GM12878 (cell line): ENCODE results near the gene MAST3. TPM values are rescaled to one million over a fixed set of nuclear protein-coding genes. Genes with fewer than 3 reads are reported as not detected.

Experiments
- ATAC-seq: fragments of 200-7000 bp; cut with Tn5 transposase; 3 replicates; pipeline ENCODE4 v1.9.1; 2020; ENCODE audit warnings: mild to moderate bottlenecking, moderate library complexity
- BruUV-seq: library from RNA; stranded (reverse); fragments of 400-500 nt; replicated peaks from 2 replicates; lab custom pipeline; 2021; lab: Mats Ljungman, UMichigan
- CTCF ChIA-PET: fragments of 300-600 bp; sonication (Branson Sonifier 250); formaldehyde crosslinking; extraction: SDS; loops from one replicate; lab custom pipeline; 2021; ENCODE audit warnings: inconsistent platforms; lab: Yijun Ruan, JAX
- POLR2A ChIA-PET: fragments of 350-600 bp; formaldehyde crosslinking; extraction: SDS; loops from one replicate; lab custom pipeline; 2021; ENCODE audit warnings: inconsistent platforms; lab: Charles Lee
- RAD21 ChIA-PET: fragments of 300-600 bp; sonication (Branson Sonifier 250); formaldehyde crosslinking; loops from one replicate; lab custom pipeline; 2023; ENCODE audit warnings: antibody characterized with exemption; ENCODE audit not compliant: unreplicated experiment; lab: Charles Lee
- SMC1A ChIA-PET: fragments of 300-600 bp; sonication (Branson Sonifier 250); formaldehyde crosslinking; loops from one replicate; lab custom pipeline; 2023; ENCODE audit not compliant: unreplicated experiment, uncharacterized antibody; lab: Charles Lee
- DNase-seq: peaks from one replicate; pipeline ENCODE4 v3.0.0-alpha.2; 2011; ENCODE audit warnings: low read depth, low spot score
- FAIRE-seq: peaks from 3 replicates; lab custom pipeline; 2011; peaks lifted over from hg19 to GRCh38; lab: Jason Lieb, UNC
- H2AFZ ChIP-seq: 2 replicates; pipeline ENCODE4 v1.6.0; 2011; ENCODE audit warnings: low read depth, low read length, control low read depth; ENCODE audit not compliant: control insufficient read depth
- H3K27ac ChIP-seq: 2 replicates; pipeline ENCODE4 v1.5.1; 2011; ENCODE audit warnings: control low read depth; ENCODE audit not compliant: control insufficient read depth, insufficient read depth
- H3K27me3 ChIP-seq, 2 experiments: replicated peaks in 1 of 2; 2 replicates each; pipeline versions ENCODE4 v1.6.0 to v1.6.1; 2011; ENCODE audit warnings: low read length in 1 of 2; ENCODE audit not compliant: control insufficient read depth in 2 of 2, insufficient read depth in 2 of 2
- H3K36me3 ChIP-seq, 2 experiments: 2 replicates each; pipeline ENCODE4 v1.5.1; 2011; ENCODE audit warnings: low read length in 1 of 2; ENCODE audit not compliant: control insufficient read depth in 2 of 2, insufficient read depth in 2 of 2
- H3K4me1 ChIP-seq: 2 replicates; pipeline ENCODE4 v1.6.1; 2011; ENCODE audit warnings: mild to moderate bottlenecking, low read length, moderate library complexity, mixed read lengths; ENCODE audit not compliant: control insufficient read depth, insufficient read depth
- H3K4me2 ChIP-seq: 2 replicates; pipeline ENCODE4 v1.6.0; 2011; ENCODE audit warnings: control low read depth; ENCODE audit not compliant: control insufficient read depth, insufficient read depth
- H3K4me3 ChIP-seq: fragments of 200-600 bp; sonication (generic); 2 replicates; pipeline ENCODE4 v1.5.1; 2016
- H3K79me2 ChIP-seq: 2 replicates; pipeline ENCODE4 v1.6.0; 2011; ENCODE audit warnings: low read length; ENCODE audit not compliant: control insufficient read depth, insufficient read depth
- H3K9ac ChIP-seq: 2 replicates; pipeline ENCODE4 v1.8.0; 2011; ENCODE audit warnings: low read length, control low read depth, mixed read lengths; ENCODE audit not compliant: control insufficient read depth, insufficient read depth
- H3K9me3 ChIP-seq: replicated peaks from 3 replicates; pipeline ENCODE4 v1.5.1; 2011; ENCODE audit warnings: mild to moderate bottlenecking, low read length; ENCODE audit not compliant: control insufficient read depth, insufficient read depth
- H4K20me1 ChIP-seq: 2 replicates; pipeline ENCODE4 v1.6.0; 2011; ENCODE audit not compliant: control insufficient read depth, insufficient read depth
- EP300 ChIP-seq, 2 experiments: fragments of 150-350 bp in 1 of 2; IDR thresholded peaks; 2 replicates each; pipeline ENCODE4 v1.6.1; 2011 to 2012; ENCODE audit warnings: low read depth in 2 of 2, low read length in 2 of 2, borderline replicate concordance in 1 of 2, improper control_type of control experiment in 1 of 2, inconsistent platforms in 1 of 2; ENCODE audit not compliant: control insufficient read depth in 1 of 2
- PAX8 ChIP-seq: fragments of 450-650 bp; IDR thresholded peaks from 2 replicates; pipeline ENCODE4 v1.6.1; 2017; ENCODE audit warnings: mild to moderate bottlenecking, moderate library complexity
- SIX5 ChIP-seq: IDR thresholded peaks from 2 replicates; pipeline ENCODE4 v1.6.1; 2011; ENCODE audit warnings: mild to moderate bottlenecking, low read depth, low read length, moderate library complexity; ENCODE audit not compliant: severe bottlenecking
- SREBF1 ChIP-seq: IDR thresholded peaks from 2 replicates; pipeline ENCODE4 v1.6.1; 2012; ENCODE audit warnings: mild to moderate bottlenecking, low read length
- USF1 ChIP-seq: IDR thresholded peaks from 2 replicates; pipeline ENCODE4 v1.6.1; 2011; ENCODE audit warnings: borderline replicate concordance, low read depth, mild to moderate bottlenecking, moderate library complexity, mixed read lengths, low read length; ENCODE audit not compliant: insufficient read depth; ENCODE audit errors: extremely low read length
- ZNF217 ChIP-seq: fragments of 450-650 bp; IDR thresholded peaks from 2 replicates; pipeline ENCODE4 v1.6.1; 2017; ENCODE audit warnings: antibody characterized with exemption, mild to moderate bottlenecking
- WGBS: methylation state at CpG from one replicate; pipeline ENCODE4 v1.1.6; 2016; ENCODE audit warnings: low lambda C conversion rate; ENCODE audit not compliant: insufficient replicate concordance, insufficient coverage; ENCODE audit errors: missing lambda C conversion rate; 5-methylcytosine and 5-hydroxymethylcytosine counted together
- in situ Hi-C: fragments of 300-500 bp; cut with MboI; formaldehyde crosslinking; loops from 9 replicates; pipeline ENCODE4 v1.14.3; 2018; ENCODE audit warnings: mixed read lengths
- intact Hi-C: fragments of 100-400 bp; cut with micrococcal nuclease; formaldehyde crosslinking; loops from one replicate; pipeline ENCODE4 v1.14.2; 2022; ENCODE audit not compliant: unreplicated experiment
- polyA plus RNA-seq, 11 experiments: library from polyadenylated mRNA; depleted of rRNA in 4 of 11; unstranded in 6 of 11; stranded (reverse) in 5 of 11; fragments of >200 nt; fragmentation: Nextera tagmentation in 4 of 11; fragmentation: Illumina TruSeq in 1 of 11; extraction: Ambion mirVana in 4 of 11; extraction: Trizol in 1 of 11; gene quantifications; 1 replicate in 1 of 11; 2 replicates in 10 of 11; pipeline versions ENCODE4 v1.2.1 to v1.2.3, GENCODE V29; 2011 to 2016; ENCODE audit warnings: inconsistent platforms in 2 of 11, missing spikeins in 2 of 11, low read depth in 1 of 11
- total RNA-seq, 4 experiments: library from RNA; depleted of rRNA in 3 of 4; stranded (reverse); fragments of >200 nt in 3 of 4; fragmentation: Illumina TruSeq in 1 of 4; extraction: Trizol in 1 of 4; gene quantifications; 2 replicates each; pipeline versions ENCODE4 v1.2.1 to v1.2.3, GENCODE V29; 2013 to 2021

MAST3 gene
- total and polyA plus RNA-seq, 10 of the 15 experiments (the other 5 are each of a cell fraction or from before 2014, with no cell fraction given) = 3.0 to 22.2 (median 7.5) TPM

GRCh38 chr19:18121166-18121565 is 23.6 kb downstream of the MAST3 start:
- DNase-seq = no peak
- Histone ChIP-seq H3K4me3 (no peak overlapping the region), H3K4me1 (peaks cover 24% of the 10 kb centered on the region), H3K27ac (no peak overlapping the region), H3K9ac (no peak overlapping the region), H3K36me3 (peaks cover 14 to 26% of the 10 kb centered on the region in 2 experiments; a peak in 3 of 4 replicates), H3K4me2 (no peak overlapping the region), H4K20me1 (no peaks in the 10 kb centered on the region; the same call in 1 of the 2 replicates), H2AFZ (no peak overlapping the region), H3K9me3 (no peaks in the 10 kb centered on the region), H3K79me2 (peaks cover 21% of the 10 kb centered on the region), H3K27me3 (no peaks in the 10 kb centered on the region)
- SMC1A ChIA-PET = no interaction called here
- CTCF ChIA-PET = interaction anchor here (2.6 kb wide), 1 partner anchor 58 kb away, joined by 6 read pairs; no protein-coding TSS in a partner anchor
- intact Hi-C loops (no loop called here), in situ Hi-C loops (no loop called here)
- no peak for TF ChIP-seq EP300 (IDR thresholded peaks at IDR 0.05; ENCODE audit: borderline replicate concordance in 1 of 2, control insufficient read depth in 1 of 2, low read depth in 2 of 2, low read length in 2 of 2)
- no peak for TF ChIP-seq USF1
- TF ChIP-seq SIX5 = no peak
- TF ChIP-seq SREBF1 = no peak
- TF ChIP-seq PAX8 = no peak
- no peak for TF ChIP-seq ZNF217
- RAD21 ChIA-PET = no interaction called here
- FAIRE-seq = no peak
- BruUV-seq = no TSS peak
- over 99% methylated on average over 5 of the region's 5 CpGs for WGBS
- no peak for ATAC-seq
- POLR2A ChIA-PET = no interaction called here
